Activated CD8-positive, alpha-beta memory T cell treated with anti-CD3 and anti-CD28 coated beads, Interleukin-2, amount 50 U/mL, for 1 hour (primary cell): ENCODE measurements around the gene PPP4R4.

Experiments
- DNase-seq: peaks from one replicate; pipeline ENCODE4 v3.0.0-alpha.2; 2020; ENCODE audit errors: extremely low read depth

Gene PPP4R4

DNA sequence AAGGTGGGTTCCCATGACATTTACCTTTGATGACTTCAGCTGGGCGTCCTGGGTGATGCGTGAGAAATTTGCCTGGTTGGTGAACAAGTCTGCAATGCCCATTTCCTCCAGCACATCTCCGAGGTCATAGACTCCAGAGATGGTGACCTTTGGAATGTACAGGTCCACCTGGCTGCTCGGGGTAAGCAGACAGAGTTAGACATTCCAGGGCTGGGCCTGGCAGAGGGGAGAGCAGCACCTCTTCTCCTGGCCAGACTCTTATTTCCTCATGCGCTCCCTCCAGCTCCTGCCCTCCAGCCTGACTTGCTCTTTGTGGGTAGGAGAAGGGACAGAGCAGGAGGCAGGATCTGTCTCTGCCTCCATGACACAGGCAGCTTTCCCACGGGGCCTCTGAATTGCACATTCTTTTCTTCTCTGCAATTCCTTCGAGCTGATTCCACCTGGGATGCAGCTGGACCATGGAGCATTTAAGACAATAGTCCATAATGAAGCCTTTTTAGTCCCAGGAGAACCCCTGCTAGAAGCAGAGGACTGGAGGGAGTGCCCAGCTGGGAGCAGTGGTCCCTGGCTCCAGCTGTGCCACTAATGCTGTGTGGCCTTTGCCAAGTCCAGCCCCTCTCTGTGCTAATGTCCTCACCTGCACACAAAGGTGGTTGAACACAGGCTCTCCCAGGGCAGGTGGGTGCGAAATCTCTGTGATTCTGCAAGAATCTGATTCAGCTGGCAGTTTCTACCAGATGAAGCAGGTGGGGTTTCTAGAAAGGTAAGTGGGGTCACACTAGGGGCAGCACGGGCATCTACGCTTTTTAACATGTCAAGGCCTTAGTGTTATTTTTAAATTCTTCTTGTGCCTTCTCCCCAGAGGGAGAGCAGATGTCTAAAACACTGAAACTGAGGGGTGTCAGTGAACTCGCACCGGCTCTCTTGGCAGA is 132.2 kb downstream of the PPP4R4 start:
- no peak for DNase-seq

DNA sequence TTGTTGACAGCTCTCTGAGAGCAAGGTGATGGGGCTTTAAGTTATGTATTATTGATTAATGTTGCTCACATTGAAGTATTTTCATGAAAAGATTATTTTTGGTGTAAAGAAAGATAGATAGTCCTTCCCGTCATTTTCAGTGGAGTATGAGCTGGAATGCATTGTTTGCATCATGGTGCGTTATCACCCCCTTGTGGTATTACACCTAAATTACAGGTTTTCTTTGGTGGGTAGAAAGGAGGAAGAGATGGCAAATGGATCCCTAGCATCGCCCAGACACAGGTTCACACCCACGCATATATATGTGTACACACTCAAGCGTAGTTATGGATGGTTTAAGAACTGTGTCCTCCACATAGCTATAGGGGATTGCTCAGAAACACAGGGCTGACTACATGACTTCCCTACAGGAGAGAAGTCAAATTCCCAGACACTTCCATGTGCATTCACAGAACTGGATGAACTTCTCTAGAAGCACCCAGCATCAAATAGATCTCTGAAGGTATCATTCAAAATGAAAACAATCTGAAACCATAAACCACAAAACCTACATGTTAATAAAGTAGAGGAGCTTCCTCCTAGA is 133.4 kb downstream of the PPP4R4 start:
- DNase-seq = no peak

DNA sequence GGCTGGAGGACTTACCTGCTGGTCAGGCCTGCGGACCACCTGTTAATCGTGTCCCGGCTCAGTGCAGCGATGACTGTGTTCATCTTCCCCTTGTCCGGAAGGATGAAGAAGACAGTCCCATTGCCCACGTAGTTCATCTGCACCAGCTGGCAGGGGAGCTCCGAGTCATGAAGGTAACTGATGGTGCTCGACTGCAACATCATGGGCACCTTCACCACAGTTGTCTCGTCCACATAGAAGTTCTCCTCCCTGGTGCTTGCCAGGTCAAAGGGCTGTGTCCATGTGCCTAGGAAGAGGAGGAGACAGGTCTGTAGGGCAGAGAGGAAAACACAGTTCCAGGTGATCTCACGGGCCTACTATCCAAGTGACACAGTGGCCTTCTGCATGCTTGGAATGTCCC is 135.6 kb downstream of the PPP4R4 start:
- no peak for DNase-seq

DNA sequence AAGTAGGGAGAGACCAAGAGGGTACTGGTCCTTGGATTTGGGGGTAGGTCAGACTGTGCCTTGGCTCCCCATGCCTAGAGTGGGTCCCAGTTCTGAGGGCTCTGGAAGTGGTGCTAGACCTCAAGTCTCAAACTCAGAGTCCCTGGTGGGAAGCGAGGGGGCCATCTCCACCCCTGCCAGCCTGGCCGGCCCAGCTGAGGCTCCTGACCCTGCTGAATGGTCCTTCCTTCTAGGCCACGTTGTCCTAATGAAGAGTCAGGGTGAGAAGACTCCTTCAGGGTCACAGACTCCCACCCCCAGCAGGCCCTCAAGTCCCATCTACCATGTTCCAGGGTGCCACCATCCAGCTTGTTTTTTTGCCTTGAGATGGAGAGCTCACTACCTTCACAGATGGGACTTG is 136.1 kb downstream of the PPP4R4 start:
- DNase-seq = no peak

DNA sequence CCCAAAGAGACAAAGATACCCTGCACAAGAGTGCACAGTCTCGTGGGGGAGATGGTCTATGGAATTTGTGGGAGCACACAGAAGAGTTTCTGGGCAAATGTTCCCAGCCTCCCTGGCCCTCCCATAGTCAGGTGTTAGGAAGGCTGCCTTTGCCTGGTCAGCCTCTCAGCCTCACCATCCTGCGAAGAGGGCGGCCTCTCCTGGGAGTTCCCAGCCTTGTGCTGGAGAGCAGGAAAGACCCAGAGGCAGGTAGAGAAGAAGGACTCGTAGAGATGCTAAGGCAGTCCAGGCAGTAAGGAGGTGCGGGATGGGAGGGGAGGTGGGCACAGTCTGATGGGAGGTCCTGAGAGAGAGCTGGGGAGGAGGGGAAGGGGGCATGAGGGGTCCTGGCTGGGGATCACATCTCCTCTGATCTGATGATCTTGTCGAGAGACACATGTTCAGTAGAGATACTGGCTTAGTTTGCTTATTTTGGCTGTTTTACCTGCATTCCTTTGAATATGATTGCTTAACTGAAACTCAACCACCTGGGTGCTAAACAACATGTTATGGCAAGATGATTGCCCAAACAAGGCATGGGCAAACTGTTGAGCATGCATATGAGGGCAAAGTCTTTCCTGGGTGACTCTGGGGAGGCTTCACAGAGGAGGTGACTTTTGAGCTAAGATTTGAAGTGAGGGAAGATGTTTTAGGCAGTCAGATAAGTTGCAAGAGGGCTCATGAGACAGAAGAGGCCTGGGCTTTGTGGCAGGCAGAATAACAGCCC is 138.5 kb downstream of the PPP4R4 start:
- DNase-seq = no peak

DNA sequence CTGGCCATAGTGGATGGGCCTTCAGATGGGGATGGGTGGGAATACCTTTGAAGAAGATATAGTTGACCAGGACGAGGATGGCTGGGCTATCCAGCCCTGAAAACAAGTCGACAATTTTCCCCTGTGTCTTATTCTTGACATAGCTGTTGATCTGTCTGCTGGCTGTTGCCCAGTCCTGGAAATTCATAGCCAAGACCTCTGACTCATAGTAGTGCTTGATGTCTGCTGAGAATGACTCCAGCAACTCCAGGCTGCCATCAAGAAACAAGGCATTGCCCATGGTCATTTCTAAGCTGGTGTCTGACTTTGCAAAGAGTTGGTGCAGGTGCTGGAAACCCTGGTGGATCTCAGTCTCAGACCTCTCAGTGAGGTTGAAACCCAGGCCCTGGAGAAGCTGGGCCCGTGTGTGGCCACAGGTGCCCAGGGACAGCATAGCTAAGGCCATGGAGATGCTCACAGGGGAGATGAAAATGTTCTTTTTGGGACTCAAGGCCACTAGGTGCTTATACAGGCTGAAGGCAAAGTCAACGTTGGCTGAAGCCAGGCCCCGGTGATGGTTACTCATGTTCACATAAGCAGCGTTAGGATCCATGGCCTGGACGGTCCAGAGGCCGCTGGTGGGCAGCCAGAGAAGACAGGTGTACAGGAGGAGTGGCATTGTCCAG is 140.0 kb downstream of the PPP4R4 start:
- DNase-seq = no peak

DNA sequence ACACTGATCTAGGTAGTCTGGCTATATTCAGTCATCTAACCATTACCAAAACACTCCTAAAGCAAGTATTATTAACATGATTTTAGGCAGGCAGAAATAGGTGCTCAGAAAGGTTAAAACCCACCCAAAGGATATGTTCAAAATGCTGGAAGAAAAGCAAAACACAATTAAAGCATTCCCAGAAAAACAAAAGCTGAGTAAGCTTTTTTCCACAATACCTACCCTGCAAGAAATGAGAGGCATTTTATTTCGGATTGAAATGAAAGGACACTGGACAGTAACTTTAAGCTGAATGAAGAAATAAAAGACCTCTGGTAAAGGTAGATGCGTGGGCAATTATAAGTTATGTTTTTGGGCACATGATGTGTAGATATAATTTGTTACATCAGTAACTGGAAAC is 140.8 kb downstream of the PPP4R4 start:
- no peak for DNase-seq

DNA sequence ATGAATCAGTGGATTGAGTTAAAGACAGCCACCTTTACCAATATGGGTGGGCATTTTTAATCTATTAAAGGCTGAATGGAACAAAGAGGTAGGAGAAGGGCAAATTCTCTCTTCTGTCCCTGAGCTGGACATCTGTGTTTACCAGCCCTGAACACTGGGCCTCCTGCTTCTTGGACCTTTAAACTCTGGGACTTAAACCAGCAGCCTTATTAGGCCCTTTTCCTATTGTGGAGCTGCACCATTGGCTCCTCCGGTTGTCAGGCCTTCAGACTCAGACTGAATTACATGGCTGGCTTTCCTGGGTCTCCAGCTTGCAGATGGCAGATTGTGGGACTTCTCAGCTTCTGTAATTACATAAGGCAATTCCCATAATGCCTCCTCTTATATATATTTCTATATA is 142.6 kb downstream of the PPP4R4 start:
- DNase-seq = no peak

DNA sequence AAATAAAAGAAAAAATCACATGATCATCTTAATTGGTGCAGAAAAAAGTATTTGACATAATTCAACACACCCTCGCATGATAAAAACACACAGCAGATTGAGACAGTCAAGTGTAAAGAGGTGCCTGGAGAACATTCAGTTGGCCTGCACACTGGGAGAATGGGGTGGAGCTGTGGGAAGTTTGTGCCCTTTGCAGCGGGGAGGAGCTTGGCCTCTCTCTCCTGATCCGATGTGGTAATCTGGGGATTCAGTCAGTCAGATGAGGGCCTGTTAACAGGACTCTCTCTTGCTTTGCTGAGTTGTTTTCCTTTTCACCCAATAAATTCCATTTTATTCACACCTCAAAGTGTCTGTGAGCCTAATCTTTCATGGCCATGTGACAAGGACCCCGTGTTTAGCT is 143.1 kb downstream of the PPP4R4 start:
- no peak for DNase-seq

DNA sequence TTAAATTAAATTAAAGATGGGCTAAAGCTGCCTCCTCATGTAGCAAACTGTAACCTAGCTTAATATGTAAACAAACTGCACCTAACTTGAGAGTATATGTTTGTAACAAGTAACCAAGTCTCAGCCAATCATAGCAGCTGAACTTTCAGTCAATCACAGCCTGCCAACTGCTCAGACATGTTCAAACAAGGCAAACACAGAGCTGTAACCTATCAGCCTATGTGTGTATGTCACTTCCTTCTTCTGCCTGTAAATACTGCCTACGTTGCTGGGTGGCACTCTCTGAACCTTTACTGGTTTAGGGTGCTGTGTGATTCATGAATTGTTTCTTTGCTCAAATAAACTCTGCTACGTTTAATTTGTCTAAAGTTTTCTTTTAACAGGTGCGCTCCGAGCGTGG is 146.1 kb downstream of the PPP4R4 start:
- DNase-seq = no peak

DNA sequence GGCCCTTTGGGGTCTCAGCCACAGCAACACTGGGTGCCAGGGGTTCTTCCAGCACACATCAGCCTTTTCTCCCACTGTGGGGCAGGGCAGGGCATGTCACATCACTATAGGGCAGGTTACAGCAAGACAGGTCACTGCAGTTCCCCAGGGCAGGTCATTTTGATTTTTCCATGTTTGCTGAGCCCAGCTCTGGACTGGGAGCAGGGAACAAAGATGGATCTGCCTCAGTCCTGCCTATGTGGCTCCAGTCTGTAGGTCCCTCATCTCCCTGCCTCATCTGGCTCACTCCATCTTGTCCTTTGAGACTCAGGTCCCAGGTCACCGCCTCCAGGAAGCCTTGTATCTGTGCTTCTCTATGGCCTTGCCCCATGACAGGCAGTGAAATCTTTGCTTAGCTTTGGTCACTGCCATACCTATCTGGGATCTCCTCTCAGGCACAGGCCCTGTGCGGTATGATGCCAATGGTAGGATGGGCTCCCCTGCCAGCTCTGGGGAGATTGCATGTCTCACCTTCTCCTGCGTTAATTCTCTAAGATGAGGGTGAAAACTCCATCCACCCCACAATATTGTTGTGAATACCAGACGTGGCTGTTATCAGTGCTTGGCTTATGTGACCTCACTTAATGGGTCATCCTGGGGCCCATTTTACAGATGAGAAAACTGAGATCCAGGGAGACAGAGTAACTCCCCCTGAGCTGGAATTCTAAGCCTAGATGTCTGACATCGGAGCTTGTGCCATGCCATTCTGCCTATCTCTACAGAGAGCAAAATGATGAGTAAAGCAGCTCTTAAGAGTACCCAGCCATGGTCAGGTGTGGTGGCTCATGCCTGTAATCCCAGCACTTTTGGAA is 147.5 kb downstream of the PPP4R4 start:
- no peak for DNase-seq

DNA sequence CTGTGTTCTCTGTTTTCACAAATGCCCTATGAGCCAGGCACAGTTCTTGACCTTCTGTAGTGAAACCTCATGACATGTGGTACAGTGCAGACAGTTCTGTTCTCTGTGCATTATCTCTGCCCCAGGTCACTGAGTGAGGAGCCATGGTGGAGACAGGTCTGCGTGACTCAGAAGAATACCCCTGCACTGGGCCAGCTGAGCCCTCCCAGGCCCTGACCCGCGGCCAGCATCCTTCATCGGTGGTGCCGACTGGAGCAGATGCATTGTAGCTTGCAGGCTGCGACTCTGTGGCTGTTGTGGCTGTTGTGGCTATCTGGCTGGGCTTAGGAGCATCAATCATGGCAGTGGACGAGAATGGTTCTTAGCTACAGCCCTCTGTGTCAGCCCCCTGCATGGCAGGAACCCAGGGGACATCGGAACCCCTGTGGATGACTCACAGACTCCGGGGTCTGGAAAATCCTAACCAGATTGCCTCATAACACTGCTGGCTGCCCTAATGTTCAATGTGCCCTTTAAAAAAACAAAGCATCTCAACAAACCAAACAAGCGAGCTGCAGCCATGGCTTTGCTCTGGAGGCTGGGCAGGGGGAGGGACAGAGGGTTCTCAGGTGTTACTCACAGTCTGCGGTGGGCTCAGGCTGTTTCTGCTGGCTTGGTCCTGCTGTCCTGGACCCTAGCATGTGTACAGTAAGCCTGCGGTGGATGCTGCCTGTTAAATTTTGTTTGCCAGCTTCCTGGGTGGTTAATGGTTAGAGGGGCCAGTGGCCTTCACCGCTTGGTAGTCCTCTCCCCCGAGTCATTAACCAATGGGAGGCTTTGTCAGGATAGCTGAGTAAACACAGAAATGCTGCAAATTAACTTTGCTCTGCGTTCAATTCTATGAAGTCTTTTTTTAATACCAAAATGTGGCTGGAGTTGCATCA is 148.8 kb downstream of the PPP4R4 start, which contains the start of gene SERPINA6:
Gene SERPINA6, minus strand, starts transcription at position 689 of the 923 bp plus-strand sequence. CDS start 8,688 bp downstream, outside the sequence.
- DNase-seq = no peak

DNA sequence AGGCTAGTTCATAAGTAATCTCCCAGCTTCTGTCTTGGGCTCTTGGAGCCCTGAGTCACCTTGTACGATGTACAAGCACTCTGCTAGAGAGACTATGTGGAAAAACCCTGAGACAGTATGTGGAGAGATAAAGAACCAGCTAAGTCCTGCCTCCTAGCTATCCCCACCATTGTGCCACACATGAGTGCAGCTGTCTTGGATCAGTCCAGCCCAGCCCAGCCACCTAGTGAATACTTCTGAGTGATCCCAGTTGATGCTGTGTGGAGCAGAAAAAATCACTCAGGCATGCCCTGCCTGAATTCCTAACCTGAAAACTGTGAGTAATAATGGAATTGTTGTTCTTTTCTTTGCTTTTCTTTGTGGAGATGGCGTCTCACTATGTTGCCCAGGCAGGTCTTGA is 154.1 kb downstream of the PPP4R4 start:
- no peak for DNase-seq
